Testis (tissue), 2 donors: ENCODE data around the gene PNMA8B.

ENCODE experiments used
- CTCF ChIP-seq, 3 experiments: fragments of 450-650 bp in 2 of 3; fragments of 200-600 bp in 1 of 3; sonication (generic) in 1 of 3; IDR thresholded peaks; one replicate each; pipeline ENCODE4 v1.5.1; 2016 to 2019; ENCODE audit warnings: antibody characterized with exemption in 3 of 3, mild to moderate bottlenecking in 2 of 3, moderate library complexity in 1 of 3
- POLR2A ChIP-seq: fragments of 450-650 bp; IDR thresholded peaks from one replicate; pipeline ENCODE4 v1.6.1; 2017; ENCODE audit warnings: antibody characterized with exemption, mild to moderate bottlenecking, moderate library complexity

- TF ChIP-seq POLR2A, result no peak
- TF ChIP-seq CTCF (IDR thresholded peaks at IDR 0.05), result no peak
Observed at GRCh38 chr19:46470376-46470775, 25.3 kb downstream of the PNMA8B start.
